Testis (tissue), 2 donors: Measurements from ENCODE around the gene CYP4B1.

ENCODE experiments used
- CTCF ChIP-seq, 3 experiments: fragments of 450-650 bp in 2 of 3; fragments of 200-600 bp in 1 of 3; sonication (generic) in 1 of 3; IDR thresholded peaks; one replicate each; pipeline ENCODE4 v1.5.1; 2016 to 2019; ENCODE audit warnings: antibody characterized with exemption in 3 of 3, mild to moderate bottlenecking in 2 of 3, moderate library complexity in 1 of 3
- POLR2A ChIP-seq: fragments of 450-650 bp; IDR thresholded peaks from one replicate; pipeline ENCODE4 v1.6.1; 2017; ENCODE audit warnings: antibody characterized with exemption, mild to moderate bottlenecking, moderate library complexity

- TF ChIP-seq CTCF (IDR thresholded peaks at IDR 0.05), result no peak
- TF ChIP-seq POLR2A, result no peak
These were observed 26.3 kb upstream of the CYP4B1 start for GRCh38 chr1:46772571-46772970.
